CD4-positive, alpha-beta T cell treated with Interleukin-6 for 4 hours (primary cell): Measurements from ENCODE around the gene TPM4.
A peak's percentile ranks its signal among the peaks of the same experiment; 100 is the strongest.
"Not testable (repeated sequence)": the region's sequence is repeated elsewhere in the genome, so short reads cannot be mapped to it uniquely, and the experiment has no call there.

Experiments
- DNase-seq: peaks from one replicate; pipeline ENCODE4 v3.0.0-alpha.2; 2020; ENCODE audit warnings: mixed read lengths

TPM4 gene

DNA sequence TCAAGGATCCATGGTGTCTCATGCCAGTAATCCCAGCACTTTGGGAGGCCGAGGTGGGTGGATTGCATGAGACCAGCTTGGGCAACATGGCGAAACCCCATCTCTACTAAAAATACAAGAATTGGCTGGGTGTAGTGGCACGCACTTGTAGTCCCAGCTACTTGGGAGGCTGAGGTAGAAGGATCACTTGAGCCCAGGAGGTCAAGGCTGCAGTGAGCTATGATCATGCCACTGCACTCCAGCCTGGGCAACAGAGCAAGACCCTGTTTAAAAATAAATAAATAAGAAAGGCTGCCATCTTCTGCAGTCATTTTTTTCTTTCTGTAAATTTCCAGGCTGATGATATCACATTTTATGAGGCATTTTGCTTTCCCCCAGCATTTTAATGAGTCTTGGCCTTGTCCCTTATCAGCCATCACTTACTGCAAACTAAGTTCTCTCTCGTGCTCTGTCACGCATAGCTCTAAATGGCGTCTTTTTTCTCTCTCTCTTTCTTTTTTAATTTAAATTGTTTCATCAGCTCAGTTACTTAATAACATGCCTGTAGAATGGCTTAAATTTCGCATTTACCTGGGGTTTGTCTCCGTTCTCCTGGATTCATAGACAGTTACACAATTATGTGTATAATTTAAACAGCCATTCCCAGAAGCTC is 23.1 kb downstream of the TPM4 start:
- not testable (repeated sequence) for DNase-seq

DNA sequence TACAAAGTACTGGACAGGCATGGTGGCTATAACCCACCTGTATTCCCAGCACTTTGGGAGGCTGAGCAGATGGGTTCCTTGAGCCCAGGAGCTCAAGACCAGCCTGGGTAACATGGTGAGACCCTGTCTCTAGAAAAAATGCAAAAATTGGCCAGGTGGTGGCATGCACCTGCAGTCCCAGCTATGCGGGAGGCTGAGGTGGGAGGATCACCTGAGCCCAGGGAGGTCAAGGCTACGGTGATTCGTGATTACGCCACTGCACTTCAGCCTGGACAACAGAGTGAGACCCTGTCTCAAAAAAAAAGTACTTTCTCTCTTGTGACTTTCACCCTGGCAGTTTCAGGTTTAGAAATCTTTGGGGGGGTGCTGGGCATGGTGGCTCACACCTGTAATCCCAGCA is 24.2 kb downstream of the TPM4 start:
- DNase-seq = no peak

DNA sequence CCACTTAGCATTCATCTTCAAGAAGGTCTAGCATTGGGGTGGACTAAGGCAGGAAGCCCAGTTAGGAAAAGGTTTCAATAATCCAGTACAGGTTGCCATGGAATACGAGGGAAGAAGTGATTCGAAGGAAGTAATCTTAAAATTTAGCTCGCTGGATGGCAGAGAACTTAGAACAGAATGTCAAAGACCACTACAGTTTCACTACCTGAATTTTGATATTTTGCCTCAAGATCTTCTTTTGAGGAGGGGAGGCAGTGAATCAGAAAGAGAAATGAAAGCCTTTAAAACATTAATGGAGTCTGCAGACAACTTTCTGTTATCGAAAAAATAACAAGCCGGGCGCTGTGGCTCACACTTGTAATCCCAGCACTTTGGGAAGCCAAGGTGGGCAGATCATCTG is 28.4 kb downstream of the TPM4 start:
- no peak for DNase-seq

DNA sequence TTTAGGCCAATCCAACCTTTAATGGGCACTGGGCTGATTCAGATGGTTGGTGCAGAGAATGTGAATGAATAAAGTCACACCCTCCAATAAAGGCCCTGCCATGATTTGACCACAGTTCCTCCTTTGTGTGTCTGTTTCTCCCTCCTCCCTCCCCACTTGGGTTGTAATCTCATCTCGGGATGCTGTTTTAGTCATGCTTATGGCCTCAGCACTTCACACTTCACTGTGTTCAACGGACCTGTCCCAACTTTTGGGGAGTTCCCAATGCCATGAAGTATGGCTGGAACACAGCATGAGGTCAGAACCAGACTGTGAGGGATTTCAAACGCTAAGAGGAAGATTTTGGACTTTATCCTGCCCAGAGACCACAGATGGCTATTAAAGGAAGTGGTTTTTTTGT is 29.8 kb downstream of the TPM4 start:
- DNase-seq = no peak

DNA sequence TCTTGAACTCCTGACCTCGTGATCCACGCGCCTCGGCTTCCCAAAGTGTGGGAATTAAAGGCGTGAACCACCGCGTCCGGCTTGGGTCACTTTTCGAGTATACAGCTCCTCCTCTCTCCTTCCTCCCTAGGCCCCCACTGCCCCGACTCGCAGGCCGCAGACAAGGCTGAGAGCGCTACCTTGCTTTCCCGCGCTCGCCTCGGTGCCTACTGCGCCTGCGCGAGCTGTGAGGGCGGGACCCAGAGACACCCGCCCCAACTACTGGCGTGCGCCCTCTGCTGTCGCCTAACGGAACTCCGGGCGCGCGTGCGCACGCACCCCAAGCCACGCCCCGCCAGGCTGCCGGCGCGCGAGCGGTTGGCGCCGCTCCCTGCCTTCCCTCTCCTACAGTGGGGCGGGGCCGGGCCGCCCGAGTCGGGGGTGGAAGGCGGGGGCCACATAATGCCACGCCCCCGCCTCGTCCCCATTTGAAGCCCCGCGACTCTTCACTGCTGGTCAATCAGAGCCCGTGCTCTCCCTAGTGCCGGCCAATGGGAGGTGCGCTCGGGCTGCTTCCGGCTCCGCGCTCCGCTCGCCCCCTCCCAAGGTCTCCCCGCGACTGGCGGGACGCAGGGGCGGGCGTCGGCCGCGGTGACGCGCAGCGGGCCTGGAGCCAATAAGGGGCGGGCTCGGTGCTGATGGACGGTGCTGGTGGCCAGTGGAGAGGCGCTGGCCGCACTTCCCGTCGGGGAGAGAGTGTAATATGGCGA is 35.0 kb downstream of the TPM4 start, which contains the start of gene RAB8A:
Gene RAB8A (plus strand): TSS at position 730 of the 749 bp plus-strand sequence. CDS start 13 bp downstream, at position 743.
- peak; percentile 98 for DNase-seq

DNA sequence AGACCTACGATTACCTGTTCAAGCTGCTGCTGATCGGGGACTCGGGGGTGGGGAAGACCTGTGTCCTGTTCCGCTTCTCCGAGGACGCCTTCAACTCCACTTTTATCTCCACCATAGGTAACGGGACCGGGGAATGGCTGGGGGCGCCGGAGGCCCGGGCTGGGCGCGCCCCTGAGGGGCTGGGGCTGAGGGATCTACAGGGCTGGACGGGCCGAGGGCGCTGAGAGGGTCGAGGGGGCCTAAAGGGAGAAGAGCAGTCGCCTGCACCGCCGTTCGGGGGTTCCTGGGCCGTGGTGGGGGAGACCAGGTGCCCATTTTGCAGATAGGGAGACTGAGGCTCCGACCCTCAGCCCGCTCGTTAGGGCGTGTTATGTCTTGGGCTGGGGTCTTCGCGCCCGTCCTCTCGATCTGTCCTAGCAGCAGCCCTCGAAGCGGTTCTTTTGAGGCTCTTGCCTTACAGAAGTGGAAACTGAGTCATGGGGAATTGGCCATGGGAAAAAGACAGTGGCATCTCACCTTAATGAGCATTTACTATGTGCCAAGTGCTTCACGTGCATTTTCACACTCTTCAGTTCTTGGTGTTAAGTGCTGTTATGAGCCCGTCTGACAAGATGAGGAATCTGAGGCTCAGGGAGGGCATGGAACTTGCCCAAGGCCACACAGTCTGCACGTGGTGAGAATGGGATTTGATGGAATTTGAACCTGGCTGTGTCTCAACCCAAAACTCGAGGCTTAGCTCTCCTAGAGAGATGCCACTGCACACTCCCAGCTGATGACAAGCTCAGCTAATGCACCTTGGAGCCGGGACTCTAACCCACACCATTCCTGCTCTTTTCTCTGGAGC is 35.8 kb downstream of the TPM4 start:
- no peak for DNase-seq

DNA sequence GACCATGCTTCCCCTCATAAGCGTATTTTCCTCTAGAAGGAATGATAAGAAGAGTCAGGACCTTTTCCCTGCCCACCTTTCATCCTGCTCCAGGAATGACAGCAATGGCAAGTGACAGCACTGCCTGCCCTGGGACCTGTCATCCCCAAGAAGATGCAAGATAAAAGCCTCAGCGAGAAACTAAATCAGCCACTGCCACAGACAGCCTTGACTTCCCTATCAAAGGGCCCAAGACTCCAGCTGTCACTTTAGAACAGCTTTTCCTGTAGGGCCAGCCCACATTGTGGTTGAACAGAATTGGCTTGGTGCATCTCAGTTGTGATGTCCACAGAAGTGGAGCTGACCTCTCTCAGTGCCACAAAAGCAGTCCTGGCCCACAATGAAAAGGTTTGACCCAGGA is 36.5 kb downstream of the TPM4 start:
- no peak for DNase-seq

DNA sequence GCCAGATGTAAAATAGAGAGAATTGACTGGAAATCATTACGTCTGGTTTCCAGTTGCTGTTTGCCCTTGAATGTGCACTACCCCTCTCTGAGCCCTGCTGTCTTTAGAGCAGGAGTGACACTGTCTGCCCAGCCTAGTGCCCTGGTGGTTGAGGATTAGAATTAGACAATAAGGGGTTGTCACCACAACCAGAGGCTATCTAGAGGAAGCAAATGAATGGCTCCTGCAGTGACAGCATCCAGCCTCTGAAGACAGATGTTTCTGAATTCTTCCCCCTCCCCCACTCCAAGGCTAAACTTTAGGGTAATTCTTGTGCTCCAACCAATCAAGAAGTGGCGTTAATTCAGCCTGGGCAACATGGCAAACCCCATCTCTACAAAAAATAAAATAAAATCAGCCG is 37.4 kb downstream of the TPM4 start:
- DNase-seq = no peak

DNA sequence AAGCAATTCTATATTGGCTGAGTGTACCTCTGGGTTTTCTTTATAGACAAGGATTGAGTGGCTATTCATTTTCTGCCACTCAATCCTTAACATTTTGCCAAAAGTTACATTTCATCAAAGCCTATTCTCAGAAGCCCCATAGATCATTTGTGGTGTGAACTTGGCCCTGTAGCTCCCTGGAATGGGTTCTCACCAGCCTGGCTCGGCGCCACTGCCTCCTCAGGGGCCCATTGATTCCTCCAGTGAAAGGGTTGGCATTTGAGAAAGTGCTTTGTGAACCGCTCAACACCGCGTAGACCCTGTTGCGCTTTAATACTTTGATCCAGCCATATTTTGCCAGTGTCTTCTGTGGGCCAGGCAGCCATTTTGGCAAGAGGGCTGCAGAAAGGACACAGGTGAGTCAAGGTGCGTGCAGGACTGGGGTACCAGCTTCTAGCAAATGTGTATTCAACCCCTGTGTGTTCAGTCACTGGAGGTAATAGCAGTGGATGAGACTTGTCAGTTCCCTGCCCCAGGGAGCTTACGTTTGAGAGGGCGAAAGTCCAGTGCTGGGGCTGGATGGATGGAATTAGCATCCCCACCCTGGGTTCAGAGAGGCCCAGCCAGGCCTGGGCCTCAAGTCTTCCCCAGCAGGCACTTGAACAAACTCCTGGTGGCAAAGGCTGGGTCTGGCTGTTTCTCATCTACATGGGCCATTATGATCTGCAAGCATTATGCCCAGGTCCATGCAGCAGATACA is 39.2 kb downstream of the TPM4 start:
- no peak for DNase-seq

DNA sequence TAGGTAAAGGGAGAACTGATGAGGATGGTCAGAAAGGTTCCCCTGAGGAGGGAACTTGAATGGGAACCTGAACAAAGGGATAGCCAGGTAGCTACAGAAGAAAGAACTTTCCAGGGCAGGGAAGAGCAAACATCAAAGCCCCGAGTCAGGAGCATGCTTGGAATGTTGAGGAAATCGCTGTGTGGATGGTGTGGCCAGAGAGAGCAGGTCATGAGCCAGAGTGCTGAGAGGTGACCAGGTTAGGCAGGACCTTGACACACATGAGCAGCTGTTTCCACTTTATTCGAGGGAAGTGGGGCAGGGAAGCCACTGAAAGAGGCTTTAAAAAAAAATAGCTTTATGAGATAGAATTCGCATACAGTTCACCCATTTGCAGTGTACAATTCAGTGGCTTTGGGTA is 39.8 kb downstream of the TPM4 start:
- no peak for DNase-seq

DNA sequence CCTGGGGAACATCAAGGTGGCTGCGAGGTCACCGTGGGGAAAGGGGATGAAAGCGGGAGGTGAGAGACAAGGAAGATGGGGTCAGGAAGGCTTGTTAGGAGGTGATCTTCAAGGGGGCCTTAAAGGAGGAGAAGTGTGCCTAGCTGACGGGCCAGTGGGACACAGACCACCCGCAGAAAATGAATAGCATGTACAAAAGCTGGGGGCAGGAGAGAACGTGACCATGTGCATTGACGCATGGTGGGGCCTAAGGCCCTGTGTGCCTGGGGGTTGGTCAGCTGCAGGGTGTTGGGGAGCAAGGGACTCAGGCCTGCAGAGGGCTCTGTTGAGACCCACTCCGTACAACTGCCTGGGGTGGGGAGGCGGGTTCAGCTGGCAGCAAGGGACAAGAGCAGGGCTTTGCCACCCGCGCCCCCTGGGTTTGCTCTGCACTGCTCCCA is 41.3 kb downstream of the TPM4 start:
- DNase-seq = no peak

DNA sequence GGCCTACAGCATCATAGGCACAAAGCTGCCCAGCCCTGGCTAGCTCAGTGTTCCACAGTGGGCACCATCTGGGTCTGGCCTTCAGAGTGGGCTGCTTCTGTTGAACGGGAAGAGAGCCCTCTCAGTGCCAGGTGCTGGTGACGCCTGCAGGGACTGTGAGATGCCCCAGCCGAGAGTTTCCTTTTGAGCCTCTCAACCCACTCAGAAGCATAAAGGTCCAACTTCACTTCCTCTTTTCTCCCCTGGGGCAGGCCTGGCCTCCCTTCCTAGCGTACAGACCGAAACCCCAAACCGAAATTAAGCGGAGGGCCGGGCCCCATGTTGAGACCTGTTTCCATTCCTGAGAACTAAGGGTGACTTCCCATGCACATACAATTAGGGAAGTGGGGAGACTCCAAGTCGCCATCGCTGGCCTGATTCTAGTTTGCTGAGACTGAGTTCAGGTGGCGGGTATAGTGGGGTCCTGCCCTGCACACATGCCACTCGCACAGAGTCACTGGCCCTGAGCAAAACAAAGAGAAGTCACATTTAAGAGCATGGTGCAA is 42.3 kb downstream of the TPM4 start:
- no peak for DNase-seq

DNA sequence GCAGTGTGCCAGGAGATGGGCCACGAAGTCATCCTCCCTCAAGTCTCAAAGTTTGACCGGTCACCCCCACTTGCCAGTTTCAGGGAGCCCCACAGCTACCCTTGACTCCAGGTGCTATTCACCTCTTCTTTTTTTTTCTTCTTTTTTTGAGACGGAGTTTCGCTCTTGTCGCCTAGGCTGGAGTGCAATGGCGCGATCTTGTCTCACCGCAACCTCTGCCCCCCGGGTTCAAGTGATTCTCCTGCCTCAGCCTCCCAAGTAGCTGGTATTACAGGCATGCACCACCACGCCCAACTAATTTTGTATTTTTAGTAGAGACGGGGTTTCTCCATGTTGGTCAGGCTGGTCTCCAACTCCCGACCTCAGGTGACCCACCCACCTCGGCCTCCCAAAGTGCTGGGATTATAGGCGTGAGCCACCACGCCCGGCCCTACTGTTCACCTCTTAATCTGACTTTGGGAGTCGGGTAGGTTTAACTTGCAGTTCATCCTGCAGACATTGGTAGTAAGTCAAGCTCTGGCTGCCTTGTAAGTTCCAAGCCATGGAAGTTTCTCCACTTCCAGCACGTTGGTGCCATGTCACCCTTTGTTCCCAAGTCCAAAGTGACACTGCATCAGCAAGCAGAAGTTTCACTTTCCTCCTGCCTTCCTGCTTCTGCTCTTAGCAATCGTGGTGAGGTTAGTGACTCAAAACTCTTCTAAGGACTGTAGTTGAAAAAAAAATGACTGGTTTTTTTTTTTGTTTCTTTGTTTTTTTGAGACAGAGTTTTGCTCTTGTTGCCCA is 43.0 kb downstream of the TPM4 start:
- peak; percentile 20 for DNase-seq

DNA sequence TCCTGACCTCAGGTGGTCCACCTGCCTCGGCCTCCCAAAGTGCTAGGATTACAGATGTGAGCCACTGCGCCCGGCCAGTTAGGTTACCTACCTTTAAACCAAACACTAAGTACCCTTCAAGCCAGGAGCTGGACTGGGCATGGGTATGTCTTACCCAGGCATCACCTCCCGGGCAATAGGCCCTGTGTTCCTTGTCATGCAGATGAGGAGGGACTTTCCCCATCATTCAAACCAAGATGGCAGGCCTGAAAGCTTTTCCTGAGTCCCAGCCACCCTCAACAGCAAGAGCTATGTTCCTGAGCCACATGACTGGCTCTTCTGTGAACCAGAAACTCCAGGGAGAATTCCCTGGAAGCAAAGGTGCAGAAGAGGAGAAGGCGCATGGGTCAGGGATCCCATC is 44.8 kb downstream of the TPM4 start:
- no peak for DNase-seq

DNA sequence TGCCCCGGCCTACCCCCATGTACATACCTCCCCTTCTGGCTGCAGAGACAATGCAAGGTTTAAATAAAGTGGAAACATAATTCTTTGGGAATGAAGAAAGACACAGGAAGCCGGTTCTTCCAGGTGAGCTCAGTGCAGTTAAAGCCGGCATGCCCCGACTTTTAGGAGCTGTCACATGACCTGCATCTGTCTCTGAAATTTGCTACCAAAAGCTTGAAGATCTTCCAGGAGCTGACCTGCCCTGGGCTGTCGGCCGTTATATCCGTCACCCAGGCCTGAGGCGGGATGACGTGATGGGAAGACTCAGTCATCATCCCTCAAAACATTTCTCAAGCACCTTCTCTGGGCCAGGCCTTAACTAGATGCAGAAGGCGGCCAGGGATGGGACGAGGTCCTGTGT is 45.7 kb downstream of the TPM4 start:
- DNase-seq = no peak

DNA sequence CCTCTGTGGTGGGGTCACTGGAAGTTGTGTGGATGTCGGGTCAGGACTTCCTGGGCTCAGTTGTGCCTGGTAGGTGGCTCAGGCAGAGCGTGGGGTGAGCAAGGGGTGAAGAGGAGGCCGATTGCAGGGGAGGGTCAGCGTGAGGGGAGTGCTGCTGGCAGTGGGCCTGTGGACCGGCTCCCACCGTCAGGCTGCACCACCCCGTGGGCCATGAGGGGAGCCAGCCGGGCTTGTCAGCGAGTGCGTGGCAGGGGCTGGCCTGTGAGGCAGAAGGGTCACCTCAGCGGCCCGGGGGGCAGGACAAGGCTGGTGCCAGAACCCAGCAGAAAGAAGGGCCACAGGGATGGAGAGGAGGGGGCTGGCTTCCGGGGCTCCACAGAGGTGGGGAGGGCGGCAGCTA is 48.7 kb downstream of the TPM4 start:
- DNase-seq = no peak

DNA sequence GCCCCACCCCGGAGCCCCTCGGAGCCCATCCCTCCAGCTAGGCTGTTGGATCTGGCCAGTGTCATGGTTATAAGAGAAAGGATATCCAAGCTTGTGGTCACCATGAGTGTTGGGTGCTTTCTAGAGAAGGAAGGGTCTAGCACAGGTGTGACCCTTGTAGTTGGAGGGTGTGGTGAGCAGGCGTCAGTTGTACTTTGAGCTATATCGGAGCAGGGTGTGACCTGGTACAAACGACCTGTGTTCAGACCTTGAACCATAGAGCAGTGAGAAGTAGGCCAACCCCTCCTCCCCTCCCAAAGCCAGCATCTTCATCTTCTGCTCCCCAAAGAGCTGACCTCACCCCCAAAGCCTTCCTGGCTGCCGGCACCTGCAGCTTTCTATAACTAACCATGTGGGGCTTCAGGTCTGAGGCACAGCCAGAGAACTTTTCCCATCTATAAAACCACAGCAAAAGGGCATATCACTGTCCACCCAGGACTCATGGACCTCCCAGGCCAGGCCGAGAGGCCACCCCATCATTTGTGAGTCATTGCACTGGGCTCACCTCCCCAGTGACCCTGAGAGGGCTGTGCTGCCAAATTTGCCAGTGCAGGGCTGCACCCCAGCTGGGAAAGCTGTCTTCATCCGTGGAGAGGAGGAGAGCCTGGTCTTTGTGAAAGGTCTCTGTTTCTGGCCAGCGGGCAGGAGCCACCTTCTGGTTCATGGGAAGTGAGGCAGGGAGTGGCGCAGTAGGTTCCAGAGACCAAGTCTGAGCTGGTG is 49.6 kb downstream of the TPM4 start:
- no peak for DNase-seq

DNA sequence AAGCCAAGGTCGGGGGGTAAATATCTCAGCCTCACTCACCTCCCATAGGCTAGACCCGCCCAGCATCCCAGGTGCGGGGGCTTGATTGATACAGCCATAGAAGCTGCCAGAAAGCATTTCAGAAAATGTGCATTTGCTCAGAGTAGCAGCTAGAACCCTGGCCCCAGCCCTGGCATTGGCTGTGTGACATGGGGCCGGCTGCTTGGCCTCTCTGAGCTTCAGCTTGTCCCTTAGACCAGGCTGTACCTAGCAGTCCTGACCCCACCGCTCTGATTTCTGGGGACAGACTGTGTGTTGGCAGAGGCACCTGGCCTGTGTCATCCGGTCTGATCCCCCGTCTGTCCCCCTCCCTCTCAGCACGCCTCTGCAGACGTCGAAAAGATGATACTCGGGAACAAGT is 50.8 kb downstream of the TPM4 start:
- DNase-seq = no peak

DNA sequence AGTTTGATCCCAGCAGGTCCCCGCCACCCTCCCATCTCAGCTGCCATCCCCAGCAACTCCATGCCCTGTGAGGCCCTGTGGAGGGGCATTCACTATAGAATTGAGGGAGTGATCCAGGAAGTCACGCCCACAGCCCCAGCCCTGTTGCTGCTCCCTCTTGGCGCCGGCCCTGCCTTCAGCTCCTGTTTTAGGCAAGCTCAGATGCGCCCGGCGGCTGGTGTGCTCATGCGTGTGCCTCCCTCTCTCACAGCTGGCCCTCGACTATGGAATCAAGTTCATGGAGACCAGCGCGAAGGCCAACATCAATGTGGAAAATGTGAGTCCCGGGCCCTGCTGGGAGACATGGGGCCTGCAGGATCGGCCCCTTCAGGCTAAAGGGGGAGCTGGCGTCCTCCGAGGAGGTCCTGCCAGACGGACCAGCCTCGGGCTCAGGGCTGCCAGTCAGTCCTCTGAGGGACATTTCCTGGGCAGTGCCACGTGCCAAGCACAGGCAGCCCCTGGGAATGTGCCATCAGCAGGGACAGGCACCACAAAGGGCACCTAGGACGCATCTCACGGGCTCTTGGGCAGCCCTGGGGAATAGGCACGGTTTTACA is 51.6 kb downstream of the TPM4 start:
- DNase-seq = no peak

DNA sequence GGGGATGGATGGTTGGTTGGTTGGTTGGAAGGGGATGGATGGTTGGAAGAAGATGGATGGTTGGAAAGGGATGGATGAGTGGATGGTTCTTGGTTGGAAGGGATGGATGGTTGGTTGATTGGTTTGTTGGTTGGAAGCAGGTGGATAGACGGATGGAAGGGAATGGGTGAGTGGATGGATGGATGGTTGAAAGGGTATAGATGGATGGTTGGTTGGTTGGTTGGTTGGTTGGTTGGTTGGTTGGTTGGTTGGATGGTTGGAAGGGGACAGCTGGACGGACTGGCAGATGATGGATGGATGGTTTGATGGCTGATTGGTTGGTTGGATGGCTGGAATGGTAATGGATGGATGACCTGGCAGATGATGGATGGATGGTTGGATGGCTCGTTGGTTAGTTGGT is 55.4 kb downstream of the TPM4 start:
- DNase-seq = no peak

DNA sequence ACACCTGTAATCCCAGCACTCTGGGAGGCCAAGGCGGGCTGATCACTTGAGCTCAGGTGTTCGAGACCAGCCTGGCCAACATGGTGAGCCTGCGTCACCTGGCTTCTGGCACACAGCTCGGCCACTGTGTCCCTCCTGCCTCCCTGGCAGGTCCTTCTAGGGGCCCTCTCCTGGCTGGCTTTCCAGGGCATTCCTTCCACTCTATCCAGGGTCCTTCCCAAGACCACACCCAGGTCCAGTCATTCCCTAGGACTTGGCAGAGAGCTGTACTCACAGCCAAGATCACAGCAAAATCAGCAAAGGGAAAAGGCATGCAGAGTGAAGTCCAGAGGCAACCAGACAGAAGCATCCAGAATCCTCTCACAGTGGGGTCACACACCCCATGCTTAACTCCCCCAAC is 57.5 kb downstream of the TPM4 start:
- DNase-seq = no peak
